DND-41 (cell line): ENCODE measurements around the gene DDC.
"Not testable (repeated sequence)": the region's sequence is repeated elsewhere in the genome, so short reads cannot be mapped to it uniquely, and the experiment has no call there.

Experiments
- CTCF ChIP-seq: IDR thresholded peaks from 2 replicates; pipeline ENCODE4 v1.5.1; 2012; ENCODE audit warnings: borderline replicate concordance, low read length, moderate library complexity, mild to moderate bottlenecking; ENCODE audit not compliant: poor library complexity, severe bottlenecking; ENCODE audit errors: extremely low read depth
- EZH2 ChIP-seq: IDR thresholded peaks from 3 replicates; pipeline ENCODE4 v1.6.1; 2012; ENCODE audit warnings: borderline replicate concordance, low read depth, mild to moderate bottlenecking, moderate library complexity, low read length, inconsistent platforms; ENCODE audit not compliant: severe bottlenecking

- TF ChIP-seq CTCF, EZH2: not testable (repeated sequence)
Observed at GRCh38 chr7:50578105-50578504, 12.9 kb upstream of the DDC start.
